ENCODE data around the gene ECM1. TPM values are rescaled to one million over a fixed set of nuclear protein-coding genes. Genes with fewer than 3 reads are reported as not detected.
A peak's percentile ranks its signal among the peaks of the same experiment; 100 is the strongest.

ECM1 gene
- total RNA-seq, 1 donor = 30.0 TPM

GRCh38 chr1:150516616-150517015 is 8.7 kb downstream of the ECM1 start:
- H3K9me3 ChIP-seq (ENCODE audit: low read depth, low read length) = no peaks in the 10 kb centered on the region
- H3K27ac ChIP-seq (ENCODE audit: low read depth, low read length) = no peak overlapping the region
- no peaks in the 10 kb centered on the region for H3K79me2 ChIP-seq (ENCODE audit: insufficient read depth, low read length)
- H3K4me1 ChIP-seq (ENCODE audit: insufficient read depth, low read length) = peaks cover 10% of the 10 kb centered on the region
- peak overlapping the region; percentile 99 for H3K4me2 ChIP-seq (ENCODE audit: insufficient read depth, low read length)
- H3K27me3 ChIP-seq (ENCODE audit: insufficient read depth, low read length) = no peaks in the 10 kb centered on the region
- H3K36me3 ChIP-seq (ENCODE audit: insufficient read depth, low read length) = peaks cover 15% of the 10 kb centered on the region
- no peak overlapping the region for H2AFZ ChIP-seq (ENCODE audit: low read length)
- peak; percentile 34 for DNase-seq (ENCODE audit: insufficient read length, low spot score, missing footprints)
- no peak for TF ChIP-seq CTCF (IDR thresholded peaks at IDR 0.05; ENCODE audit: extremely low read depth, low read depth, low read length)
- no peaks in the 10 kb centered on the region for H4K20me1 ChIP-seq (ENCODE audit: insufficient read depth, low read length)
- H3K4me3 ChIP-seq (ENCODE audit: insufficient read depth, low read length) = peak overlapping the region; percentile 86

- no peak for TF ChIP-seq CTCF (IDR thresholded peaks at IDR 0.05; ENCODE audit: extremely low read depth, low read depth, low read length)
- no peak overlapping the region for H3K4me3 ChIP-seq (ENCODE audit: insufficient read depth, low read length)
- no peak overlapping the region for H3K27ac ChIP-seq (ENCODE audit: low read depth, low read length)
- H3K9me3 ChIP-seq (ENCODE audit: low read depth, low read length) = no peaks in the 10 kb centered on the region
- no peaks in the 10 kb centered on the region for H3K27me3 ChIP-seq (ENCODE audit: insufficient read depth, low read length)
- H3K4me1 ChIP-seq (ENCODE audit: insufficient read depth, low read length) = peaks cover 5% of the 10 kb centered on the region
- no peak overlapping the region for H3K4me2 ChIP-seq (ENCODE audit: insufficient read depth, low read length)
- H4K20me1 ChIP-seq (ENCODE audit: insufficient read depth, low read length) = no peaks in the 10 kb centered on the region
- H3K79me2 ChIP-seq (ENCODE audit: insufficient read depth, low read length) = no peaks in the 10 kb centered on the region
- peak; percentile 22 for DNase-seq (ENCODE audit: insufficient read length, low spot score, missing footprints)
- H3K36me3 ChIP-seq (ENCODE audit: insufficient read depth, low read length) = no peaks in the 10 kb centered on the region
- no peak overlapping the region for H2AFZ ChIP-seq (ENCODE audit: low read length)
Measured at GRCh38 chr1:150521196-150521968, 13.5 kb downstream of the ECM1 start.

GRCh38 chr1:150525348-150525747 is 17.4 kb downstream of the ECM1 start:
- Histone ChIP-seq H2AFZ (ENCODE audit: low read length) (no peak overlapping the region), H3K4me1 (ENCODE audit: insufficient read depth, low read length) (peaks cover 20% of the 10 kb centered on the region), H3K79me2 (ENCODE audit: insufficient read depth, low read length) (no peaks in the 10 kb centered on the region), H3K4me3 (ENCODE audit: insufficient read depth, low read length) (no peak overlapping the region), H3K27me3 (ENCODE audit: insufficient read depth, low read length) (no peaks in the 10 kb centered on the region), H3K9me3 (ENCODE audit: low read depth, low read length) (no peaks in the 10 kb centered on the region), H3K36me3 (ENCODE audit: insufficient read depth, low read length) (no peaks in the 10 kb centered on the region), H4K20me1 (ENCODE audit: insufficient read depth, low read length) (no peaks in the 10 kb centered on the region), H3K4me2 (ENCODE audit: insufficient read depth, low read length) (no peak overlapping the region), H3K27ac (ENCODE audit: low read depth, low read length) (no peak overlapping the region)
- TF ChIP-seq CTCF (IDR thresholded peaks at IDR 0.05; ENCODE audit: extremely low read depth, low read depth, low read length) = no peak
- no peak for DNase-seq (ENCODE audit: insufficient read length, low spot score, missing footprints)

GRCh38 chr1:150528196-150528595 is 20.3 kb downstream of the ECM1 start:
- Histone ChIP-seq H3K27me3 (ENCODE audit: insufficient read depth, low read length) (no peaks in the 10 kb centered on the region), H3K4me2 (ENCODE audit: insufficient read depth, low read length) (peak overlapping the region; percentile 30), H2AFZ (ENCODE audit: low read length) (no peak overlapping the region), H4K20me1 (ENCODE audit: insufficient read depth, low read length) (no peaks in the 10 kb centered on the region), H3K4me1 (ENCODE audit: insufficient read depth, low read length) (peaks cover 32% of the 10 kb centered on the region), H3K27ac (ENCODE audit: low read depth, low read length) (peak overlapping the region; percentile 83), H3K9me3 (ENCODE audit: low read depth, low read length) (no peaks in the 10 kb centered on the region), H3K4me3 (ENCODE audit: insufficient read depth, low read length) (no peak overlapping the region), H3K79me2 (ENCODE audit: insufficient read depth, low read length) (no peaks in the 10 kb centered on the region), H3K36me3 (ENCODE audit: insufficient read depth, low read length) (no peaks in the 10 kb centered on the region)
- no peak for TF ChIP-seq CTCF (IDR thresholded peaks at IDR 0.05; ENCODE audit: extremely low read depth, low read depth, low read length)
- peak; percentile 90 for DNase-seq (ENCODE audit: insufficient read length, low spot score, missing footprints)

Data from osteoblast (primary cell).